SK-N-DZ (cell line): Measurements from ENCODE around the gene GJA5.
"Not testable (repeated sequence)": the region's sequence is repeated elsewhere in the genome, so short reads cannot be mapped to it uniquely, and the experiment has no call there.

ENCODE experiments used
- DNase-seq: peaks from one replicate; pipeline ENCODE4 v3.0.0-alpha.2; 2015; ENCODE audit warnings: low spot score

GJA5 gene

DNA sequence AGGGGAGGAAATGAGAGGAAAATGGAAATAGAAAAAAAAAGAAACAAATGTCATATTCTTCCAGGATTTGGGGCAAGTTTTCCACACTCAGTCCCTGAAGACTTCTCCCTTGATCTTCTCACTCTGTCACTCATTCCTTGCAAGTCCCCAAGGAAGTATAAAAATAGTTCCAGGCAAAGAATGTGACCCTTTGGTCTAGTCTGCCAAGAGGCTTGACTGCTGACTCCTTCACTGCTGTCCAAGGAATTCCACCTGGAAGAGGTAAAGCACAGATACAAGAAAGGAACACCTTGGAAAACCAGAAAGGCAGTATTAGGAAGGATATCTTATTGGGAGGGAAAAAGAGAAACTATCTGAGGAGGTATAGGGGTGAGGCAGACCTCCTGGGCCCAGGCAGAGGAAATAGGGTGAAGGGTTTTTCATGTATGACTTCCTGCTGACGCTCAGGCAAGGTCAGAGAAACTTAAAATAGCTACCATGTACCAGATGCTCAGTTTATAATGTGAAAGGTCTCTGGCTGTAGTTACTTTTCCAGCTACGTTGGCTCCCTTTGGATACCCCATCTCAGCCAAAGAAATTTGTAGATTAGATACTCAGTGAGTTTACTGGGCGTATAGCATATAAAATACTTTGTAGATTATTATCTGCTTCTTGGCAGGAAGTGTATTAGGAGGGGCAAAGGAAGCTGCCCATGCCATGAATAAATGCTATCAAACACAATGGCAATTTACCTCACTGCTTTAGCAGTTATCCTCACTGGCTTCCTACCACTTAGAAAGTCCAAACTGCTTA lies 2.0 kb upstream of the GJA5 start:
- no peak for DNase-seq

DNA sequence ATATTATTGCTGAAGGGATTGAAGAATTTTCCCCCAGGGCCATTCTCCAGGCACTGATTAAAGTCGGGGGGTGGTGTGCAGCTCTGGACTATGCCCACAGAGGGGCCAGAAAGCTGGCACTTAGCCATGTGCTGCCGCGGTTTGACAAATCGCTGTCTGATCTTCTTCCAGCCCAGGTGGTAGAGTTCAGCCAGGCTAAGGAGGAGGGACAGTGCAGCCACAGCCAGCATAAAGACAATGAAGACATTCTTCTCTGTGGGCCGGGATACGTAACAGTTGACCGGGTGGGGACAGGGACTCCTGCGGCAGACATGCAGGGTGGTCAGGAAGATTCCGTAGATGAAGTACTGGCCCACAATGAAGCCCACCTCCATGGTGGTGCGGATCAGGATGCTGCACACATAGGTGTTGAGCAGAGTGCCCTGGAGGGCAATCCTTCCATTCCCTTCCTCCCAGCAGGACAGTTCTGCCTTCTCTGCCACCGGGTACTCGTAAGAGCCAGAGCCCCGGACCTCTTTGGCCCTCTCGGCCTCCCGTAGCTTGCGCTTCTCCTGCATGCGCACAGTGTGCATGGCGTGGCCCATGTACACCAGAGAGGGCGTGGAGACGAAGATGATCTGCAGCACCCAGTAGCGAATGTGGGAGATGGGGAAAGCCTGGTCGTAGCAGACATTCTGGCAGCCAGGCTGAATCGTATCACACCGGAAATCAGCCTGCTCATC lies 1.9 kb downstream of the GJA5 start:
- peak; percentile 7 for DNase-seq

DNA sequence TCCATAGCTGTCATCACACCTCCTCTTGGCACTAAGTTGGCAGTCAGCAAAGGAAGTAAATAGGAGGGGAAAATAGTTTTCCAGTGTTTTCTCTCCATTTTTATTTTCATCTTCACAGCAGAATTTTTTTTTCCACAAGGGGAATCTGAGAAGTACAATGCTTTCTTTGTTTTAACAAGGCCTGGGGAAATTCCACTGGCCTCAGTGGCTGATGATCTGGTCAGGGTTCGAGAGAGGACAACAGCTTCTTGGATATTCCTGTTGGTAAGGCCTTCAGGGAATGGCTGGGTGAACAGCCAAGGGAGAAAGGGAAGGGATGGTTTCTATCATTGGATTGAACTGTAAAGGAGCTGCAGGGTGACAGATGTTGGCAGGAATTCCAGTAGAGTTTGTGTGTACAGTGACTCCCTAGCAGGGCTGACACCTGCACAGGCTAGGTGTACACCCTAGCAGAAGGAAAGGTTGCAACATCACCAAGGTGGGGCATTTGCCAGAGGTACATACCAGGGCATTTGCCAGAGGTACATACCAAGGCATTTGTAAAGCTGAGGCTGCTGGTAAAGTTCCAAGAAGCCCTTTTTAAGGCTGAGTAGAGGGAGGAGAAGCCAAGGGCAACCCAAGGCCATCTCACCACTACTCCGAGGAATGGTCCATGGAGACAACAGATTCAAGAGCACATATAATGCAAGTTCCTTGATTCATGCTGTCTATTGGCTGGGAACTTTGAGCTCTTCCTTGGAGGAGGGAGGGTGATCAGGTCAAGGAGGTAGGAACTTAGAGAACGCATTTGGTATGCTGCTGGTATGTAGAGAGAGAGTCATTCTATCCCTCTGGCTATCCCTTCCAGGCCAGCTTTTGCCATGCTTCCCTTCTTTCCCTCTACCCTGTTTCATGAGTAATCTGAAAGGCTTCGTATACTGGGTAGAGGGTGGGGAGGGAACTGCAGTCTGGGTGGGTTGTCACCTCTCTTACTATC lies 3.1 kb downstream of the GJA5 start:
- DNase-seq = no peak

DNA sequence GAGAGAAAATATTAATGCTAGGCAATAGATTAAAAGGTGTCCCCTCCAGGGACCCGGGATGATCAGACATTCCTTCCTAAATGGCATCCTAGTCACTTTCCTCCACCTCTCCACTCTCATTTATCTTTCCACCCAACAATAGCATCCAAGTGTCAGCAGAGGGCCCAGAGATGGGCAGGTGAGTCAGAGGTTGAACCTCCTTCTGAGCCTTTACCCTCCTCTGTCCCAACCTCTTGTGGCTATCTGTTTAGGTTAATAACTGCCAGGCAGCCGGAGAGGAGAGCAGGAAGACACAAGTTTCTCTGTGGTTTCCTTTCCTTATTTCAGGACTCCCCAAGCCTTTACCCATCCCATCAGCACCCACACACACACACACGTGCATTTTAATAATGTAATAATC lies 4.1 kb downstream of the GJA5 start:
- DNase-seq = no peak

DNA sequence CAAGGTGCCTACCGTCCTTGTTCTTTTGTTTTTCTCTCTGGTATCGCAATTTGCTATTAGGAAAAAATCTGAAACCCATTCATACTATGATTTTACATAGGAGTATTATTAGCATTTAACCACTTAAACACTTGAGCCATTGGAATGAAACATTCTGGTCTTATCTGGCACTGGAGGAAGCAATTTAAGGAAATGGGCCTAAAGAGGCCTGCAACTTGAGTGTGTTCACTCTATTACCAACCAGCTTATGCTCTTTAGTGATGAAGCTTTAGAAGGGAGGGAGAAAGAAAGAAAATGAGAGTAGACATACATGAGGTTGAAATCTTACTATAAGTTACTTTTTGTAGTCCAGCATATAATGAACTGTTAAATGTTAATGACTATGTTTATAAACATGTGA lies 5.7 kb downstream of the GJA5 start:
- DNase-seq = no peak

DNA sequence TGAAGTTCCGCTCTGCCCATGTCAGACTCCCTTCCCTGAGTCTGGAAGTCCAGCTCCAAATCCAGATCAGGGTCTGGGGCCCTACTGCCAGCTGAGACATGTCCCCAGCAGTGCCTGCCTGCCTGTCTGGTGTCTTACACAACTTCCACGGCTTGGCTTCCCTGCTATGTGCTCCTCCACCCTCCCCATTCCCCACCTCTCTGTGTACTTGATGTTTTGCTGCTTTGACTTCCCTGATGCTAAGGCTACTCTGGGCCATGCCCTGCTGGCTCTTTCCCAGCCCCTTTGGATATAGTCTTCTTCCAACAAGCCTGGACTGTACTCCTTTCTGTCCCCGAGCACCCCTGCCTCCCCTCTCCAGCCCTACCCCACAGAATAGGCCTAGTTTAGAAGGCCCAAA lies 7.3 kb downstream of the GJA5 start:
- no peak for DNase-seq

DNA sequence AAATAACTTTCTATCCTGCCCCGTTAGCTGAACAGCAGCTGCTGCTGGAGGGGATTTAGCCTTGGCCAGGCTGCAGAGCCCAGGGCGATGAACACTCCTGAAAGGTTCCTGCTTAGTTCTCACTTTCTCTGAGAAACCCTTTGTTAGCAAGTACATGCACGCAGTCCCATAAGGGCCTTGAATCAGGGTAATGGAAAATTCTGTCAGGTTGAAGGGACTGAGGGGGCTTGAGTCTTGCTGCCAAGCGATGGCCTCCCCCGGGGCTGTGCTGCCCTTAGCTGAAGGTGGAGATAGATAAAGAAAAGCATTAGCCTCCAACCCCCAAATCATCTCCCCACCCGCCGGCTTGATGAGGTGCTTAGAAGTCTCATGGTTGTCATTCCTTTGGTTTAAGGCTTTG lies 7.9 kb downstream of the GJA5 start:
- no peak for DNase-seq

DNA sequence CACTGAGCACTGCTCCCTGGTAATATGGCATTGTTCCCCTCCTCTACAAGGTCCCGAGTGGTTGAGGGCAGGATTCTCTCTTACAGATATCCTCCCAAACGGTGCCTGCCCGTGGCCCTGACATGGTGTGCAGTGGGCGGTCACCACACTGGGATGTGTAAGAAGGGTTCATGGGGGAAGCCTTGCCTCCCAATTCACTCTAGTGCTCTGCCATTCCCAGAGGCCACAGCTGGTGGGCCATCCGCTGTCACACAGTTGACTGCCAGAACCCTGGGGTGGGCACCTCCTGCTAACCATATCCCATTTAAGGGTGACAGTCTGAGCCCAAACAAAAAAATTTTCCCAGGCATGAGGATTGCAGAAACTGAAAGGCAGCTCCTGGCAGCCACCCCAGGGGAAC lies 9.1 kb downstream of the GJA5 start:
- DNase-seq = no peak

DNA sequence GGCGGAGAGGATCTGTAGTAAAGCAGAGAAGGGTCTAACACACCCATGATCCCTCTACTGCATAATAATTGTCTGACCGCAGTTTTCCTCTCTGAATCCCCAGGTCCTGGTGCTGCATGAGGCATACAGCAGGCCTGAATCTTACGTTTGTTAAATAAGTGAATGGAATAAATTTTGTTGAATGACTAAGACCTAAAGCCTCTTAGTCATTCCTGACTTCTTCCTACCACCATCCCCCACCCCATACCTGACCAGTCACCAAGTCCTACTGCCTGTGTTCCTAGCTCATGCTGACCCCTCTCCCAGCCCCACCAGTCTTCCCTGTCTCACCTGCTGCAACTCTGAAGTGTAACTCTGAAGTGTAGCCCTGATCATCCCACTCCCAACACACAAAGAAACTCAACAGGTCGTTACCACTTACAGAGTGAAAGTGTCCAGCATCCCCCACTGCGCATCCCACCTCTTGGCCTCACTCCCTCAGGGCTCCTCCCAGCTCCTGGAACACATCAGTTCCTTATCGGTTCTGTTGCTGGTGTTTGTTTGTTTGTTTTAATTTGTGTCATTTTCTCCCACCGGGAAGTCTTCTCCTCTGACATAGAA lies 9.7 kb downstream of the GJA5 start:
- no peak for DNase-seq

DNA sequence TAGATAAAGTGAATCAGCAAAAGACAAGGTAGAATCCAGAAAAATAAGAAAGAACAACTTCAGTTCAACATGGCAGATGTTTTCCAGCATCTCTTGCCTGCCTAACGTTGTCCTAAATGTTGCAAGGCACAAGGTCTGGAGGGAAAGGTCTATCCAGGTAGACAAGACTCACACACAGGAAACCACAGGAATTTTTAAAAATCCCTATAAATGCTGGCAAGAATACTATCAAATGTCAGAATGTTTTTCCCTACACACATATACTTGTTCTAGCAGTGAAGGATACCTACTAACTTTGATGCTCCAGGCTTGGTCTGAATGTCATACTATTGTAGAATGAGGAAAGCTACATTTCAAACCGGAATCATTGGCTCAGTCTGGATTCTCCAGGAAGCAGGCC lies 10.6 kb downstream of the GJA5 start:
- DNase-seq = no peak

DNA sequence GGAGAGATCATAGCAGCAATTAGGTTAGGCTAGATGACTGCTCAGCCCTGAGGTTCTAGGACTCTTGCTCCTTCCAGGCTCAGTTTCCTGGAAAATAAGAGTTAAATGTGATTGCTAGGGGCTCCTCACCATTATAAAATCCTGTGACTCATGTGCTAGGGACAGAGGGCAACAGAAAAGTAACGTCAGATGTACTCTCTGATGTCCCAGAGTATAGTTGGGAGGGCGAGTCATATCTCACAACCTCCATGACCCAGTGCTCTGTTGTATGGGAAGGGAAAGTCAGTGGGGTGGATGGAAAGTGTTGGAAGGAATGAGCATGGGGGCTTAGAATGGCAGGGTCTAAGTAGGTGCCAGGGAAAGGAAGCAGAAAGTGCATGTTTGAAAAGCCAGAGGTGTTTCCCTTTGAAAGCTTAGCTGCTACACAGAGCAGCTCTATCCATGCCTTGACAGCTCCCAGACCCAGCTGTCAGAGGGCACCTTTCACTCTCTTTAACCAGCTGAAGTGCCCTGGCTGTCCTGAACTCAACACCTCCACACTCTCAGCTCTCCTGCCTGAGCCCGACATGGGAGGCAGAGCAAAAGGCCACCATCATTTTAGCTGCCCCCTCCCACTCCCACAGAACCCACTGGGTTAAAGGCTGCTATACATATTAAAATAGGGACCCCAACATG lies 11.6 kb downstream of the GJA5 start:
- DNase-seq = no peak

DNA sequence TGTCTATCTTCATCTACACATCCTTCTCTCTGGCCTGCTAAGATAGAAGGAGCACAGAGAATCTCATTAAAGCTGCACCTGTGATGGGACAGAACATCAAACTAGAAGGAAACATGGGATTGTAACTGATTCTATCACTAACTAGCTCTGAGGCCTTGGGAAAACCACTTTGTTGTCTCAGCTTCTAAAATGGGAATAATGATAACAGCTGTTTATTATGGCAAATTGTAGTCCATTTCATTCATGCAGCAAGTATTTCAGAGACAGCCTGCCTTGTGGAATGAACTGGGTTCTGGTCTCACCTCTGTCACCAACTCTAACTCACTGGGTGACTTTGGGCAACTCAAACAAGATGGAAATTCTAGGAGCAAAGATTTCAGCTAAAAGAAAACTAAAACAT lies 12.4 kb downstream of the GJA5 start:
- DNase-seq = no peak

DNA sequence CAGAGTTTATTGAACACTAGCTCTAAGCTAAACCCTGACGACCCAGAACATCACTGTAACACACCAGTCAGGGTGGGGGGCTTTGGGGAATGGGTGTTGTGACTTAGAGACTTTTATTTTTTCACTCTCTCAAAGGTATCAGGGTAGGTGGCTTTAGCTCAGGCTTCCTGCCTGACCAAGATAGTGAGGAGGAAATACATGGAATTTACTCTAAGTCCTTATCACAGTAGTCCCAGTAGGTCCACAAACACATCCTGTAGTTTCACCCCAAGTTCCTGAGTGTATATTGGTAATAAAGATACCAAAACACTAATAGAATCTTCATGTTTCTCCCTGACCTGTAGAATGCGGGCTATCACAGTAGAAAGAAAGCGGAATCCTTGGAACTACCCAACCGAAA lies 15.1 kb downstream of the GJA5 start:
- no peak for DNase-seq

DNA sequence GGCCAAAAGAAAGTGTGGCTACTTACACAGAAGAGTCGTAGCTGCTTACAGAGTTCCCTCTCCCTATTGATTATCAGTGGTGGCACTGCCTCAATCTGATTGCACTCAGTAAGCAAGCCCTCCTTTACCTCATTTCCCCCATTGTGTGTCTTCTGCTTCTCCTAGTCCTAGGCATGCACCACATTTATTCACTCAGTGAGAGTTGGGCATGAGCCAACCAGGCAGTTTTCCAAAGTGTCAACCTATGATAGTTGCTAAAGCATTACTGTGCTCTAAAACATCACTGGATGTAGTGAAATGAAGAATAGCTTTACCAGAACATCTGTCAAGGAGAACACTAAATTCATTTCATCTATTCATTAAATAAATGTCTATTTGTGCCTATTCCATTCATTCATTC lies 19.3 kb downstream of the GJA5 start:
- no peak for DNase-seq

DNA sequence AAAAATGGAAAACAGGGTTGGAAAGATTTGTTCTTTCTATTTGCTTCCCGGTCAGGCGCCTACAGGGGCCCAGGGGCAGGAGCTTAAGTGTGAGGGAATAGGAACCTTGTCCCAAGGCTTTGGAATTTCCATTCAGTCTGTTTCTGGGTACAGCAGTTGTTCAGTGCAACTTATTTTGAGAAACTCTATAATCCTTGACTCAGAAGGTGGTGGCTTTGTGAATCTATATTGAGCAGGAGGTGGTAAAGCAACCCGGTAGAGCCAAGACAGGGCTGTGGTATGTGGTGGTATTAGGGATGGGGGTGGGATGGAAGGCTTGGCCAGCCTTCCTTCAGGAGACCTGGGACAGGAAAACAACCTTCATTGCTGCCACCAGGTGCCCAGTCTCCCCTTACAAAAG lies 20.0 kb downstream of the GJA5 start:
- DNase-seq = no peak

DNA sequence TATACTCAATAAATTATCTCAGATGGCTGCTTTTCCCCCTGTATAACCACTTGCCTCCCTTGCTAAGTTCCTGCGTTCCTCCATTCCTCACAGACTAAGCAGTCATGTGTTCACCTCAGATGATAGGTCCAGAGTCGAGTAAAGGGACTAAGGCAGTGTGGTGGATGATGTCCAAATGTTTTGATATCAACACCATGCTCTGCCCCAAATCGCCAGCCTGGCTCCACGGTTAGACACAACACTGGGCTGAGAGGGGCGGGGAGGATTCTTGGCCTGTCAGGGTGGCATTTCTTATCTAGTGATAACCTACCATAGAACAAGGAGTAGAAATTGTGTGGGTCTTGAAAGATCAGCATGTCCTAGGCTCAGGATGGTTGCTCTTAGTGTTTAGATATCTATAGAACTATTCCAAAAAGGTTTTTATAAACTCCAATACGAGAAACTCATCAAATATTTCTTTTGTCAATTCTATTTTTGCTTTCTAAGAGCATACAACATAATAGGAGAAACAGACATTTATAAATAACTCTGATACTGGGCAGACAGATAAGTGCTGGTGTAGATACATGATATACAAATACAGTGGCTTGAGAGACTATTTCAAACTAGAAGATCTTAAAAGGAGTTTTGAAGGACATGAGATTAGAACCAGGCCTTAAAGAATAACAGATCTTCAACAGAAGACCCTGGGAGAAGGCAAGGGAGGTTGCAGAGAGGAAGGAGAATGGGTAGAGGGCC lies 21.5 kb downstream of the GJA5 start:
- no peak for DNase-seq

DNA sequence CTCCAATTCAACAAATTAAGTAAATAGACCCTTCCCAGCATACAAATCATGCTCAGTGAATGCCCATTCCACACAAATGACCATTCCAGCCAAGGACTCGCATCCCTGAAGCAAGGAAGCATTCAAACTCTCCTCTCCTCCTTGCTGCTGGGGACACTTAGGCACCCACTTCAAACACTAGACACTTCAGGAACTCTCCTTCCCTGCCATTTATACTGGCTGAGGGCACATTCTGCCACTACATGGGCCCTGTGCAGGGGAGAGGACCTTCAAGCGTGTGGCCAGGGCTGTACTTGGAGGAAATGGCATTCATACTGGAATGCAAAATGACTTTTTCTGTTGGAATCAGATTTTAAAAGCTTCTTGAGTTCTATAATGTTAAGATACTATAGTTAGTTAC lies 22.3 kb downstream of the GJA5 start:
- DNase-seq = no peak

DNA sequence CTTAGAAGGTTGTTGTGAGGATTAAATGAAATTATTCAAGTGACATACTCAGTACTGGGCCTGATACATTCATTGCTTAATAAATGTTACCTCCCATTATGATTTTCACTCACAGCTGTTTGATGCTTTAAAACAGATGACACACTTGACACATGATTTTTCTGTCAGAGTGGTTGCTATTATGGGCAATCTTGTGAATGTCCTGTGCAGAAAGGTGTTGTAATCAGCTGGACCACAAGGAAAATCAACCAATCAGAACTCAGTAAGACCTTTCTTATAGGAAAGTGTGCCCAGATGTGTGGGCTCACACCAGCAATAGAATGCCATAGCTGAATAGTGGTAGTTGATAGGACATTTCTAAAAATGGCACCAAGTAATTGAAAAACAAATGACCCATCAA lies 23.5 kb downstream of the GJA5 start:
- DNase-seq = no peak

DNA sequence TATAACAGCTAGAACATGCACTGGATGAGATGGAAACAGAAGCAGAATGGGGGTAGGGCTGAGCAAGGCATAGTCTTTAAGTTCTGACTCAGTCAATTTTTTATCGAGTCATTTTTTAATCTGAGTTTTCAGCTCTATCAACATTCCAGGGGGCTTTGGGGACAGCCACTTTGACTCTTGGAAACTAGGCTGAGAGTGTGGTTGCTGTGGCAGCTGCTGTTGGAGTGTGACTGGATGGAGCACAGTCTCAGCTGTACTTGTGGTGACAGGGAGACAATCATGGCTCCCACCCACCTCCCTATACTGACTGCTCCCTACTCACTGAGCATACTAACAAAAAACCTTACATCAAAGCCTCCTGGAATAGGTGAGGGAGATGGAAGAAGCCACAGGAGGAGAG lies 25.0 kb downstream of the GJA5 start:
- DNase-seq = no peak

DNA sequence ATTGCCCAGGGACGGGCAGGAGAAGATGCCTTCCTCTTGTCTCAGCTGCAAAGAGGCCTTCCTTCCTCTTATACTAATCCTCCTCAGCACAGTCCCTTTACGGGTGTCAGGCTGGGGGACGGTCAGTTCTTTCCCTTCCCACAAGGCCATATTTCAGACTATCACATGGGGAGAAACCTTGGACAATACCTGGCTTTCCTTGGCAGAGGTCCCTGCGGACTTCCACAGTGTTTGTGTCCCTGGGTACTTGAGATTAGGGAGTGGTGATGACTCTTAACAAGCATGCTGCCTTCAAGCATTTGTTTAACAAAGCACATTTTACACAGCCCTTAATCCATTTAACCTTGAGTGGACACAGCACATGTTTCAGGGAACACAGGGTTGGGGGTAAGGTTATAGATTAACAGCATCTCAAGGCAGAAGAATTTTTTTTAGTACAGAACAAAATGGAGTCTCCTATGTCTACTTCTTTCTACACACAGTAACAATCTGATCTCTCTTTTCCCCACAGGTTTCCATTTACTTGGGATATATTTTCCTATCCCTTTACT lies 26.0 kb downstream of the GJA5 start:
- DNase-seq = not testable (repeated sequence)
